GM23248 (cell line): ENCODE data around the gene NRG3. TPM values are rescaled to one million over a fixed set of nuclear protein-coding genes. Genes with fewer than 3 reads are reported as not detected.

ENCODE experiments used
- DNase-seq: peaks from one replicate; pipeline ENCODE4 v3.0.0-alpha.2; 2015
- H2AFZ ChIP-seq: fragments of 200-600 bp; sonication (generic); 2 replicates; pipeline ENCODE4 v1.6.1; 2016; ENCODE audit warnings: antibody characterized with exemption
- H3F3A ChIP-seq: fragments of 200-600 bp; sonication (generic); 2 replicates; pipeline ENCODE4 v1.6.1; 2016; ENCODE audit warnings: mild to moderate bottlenecking, antibody characterized with exemption, mixed run types; ENCODE audit not compliant: insufficient read depth
- H3K27ac ChIP-seq: fragments of 200-600 bp; sonication (generic); 2 replicates; pipeline ENCODE4 v1.5.1; 2016; ENCODE audit warnings: mild to moderate bottlenecking
- H3K27me3 ChIP-seq: fragments of 200-600 bp; sonication (generic); replicated peaks from 2 replicates; pipeline ENCODE4 v1.6.1; 2016; ENCODE audit warnings: mild to moderate bottlenecking; ENCODE audit not compliant: insufficient read depth
- H3K36me3 ChIP-seq: fragments of 200-600 bp; sonication (generic); 2 replicates; pipeline ENCODE4 v1.6.1; 2016; ENCODE audit warnings: low read depth, mild to moderate bottlenecking
- H3K4me1 ChIP-seq: fragments of 200-600 bp; sonication (generic); 2 replicates; pipeline ENCODE4 v1.6.1; 2016; ENCODE audit warnings: mild to moderate bottlenecking; ENCODE audit not compliant: insufficient read depth
- H3K4me2 ChIP-seq: fragments of 200-600 bp; sonication (generic); one replicate; pipeline ENCODE4 v1.6.1; 2016; ENCODE audit warnings: mild to moderate bottlenecking; ENCODE audit not compliant: unreplicated experiment
- H3K4me3 ChIP-seq: fragments of 200-600 bp; sonication (generic); 2 replicates; pipeline ENCODE4 v1.5.1; 2016; ENCODE audit warnings: mild to moderate bottlenecking
- H3K79me2 ChIP-seq: fragments of 200-600 bp; sonication (generic); 2 replicates; pipeline ENCODE4 v1.6.1; 2016; ENCODE audit warnings: mild to moderate bottlenecking; ENCODE audit not compliant: insufficient read depth
- H3K9ac ChIP-seq: fragments of 200-600 bp; sonication (generic); 2 replicates; pipeline ENCODE4 v1.6.1; 2016; ENCODE audit warnings: mild to moderate bottlenecking
- H3K9me2 ChIP-seq: fragments of 200-600 bp; sonication (generic); 2 replicates; pipeline ENCODE4 v1.6.1; 2016; ENCODE audit warnings: mixed run types, mild to moderate bottlenecking, moderate library complexity; ENCODE audit not compliant: insufficient read depth
- H3K9me3 ChIP-seq: fragments of 200-600 bp; sonication (generic); one replicate; pipeline ENCODE4 v1.6.1; 2017; ENCODE audit warnings: low read depth
- H4K20me1 ChIP-seq: fragments of 200-600 bp; sonication (generic); 2 replicates; pipeline ENCODE4 v1.6.0; 2016; ENCODE audit not compliant: insufficient read depth
- EZH2 ChIP-seq: fragments of 200-600 bp; sonication (generic); IDR thresholded peaks from 2 replicates; pipeline ENCODE4 v1.6.1; 2018; ENCODE audit warnings: antibody characterized with exemption, mild to moderate bottlenecking; ENCODE audit not compliant: insufficient read depth, poor library complexity, severe bottlenecking
- EZH2phosphoT487 ChIP-seq: fragments of 200-600 bp; sonication (generic); IDR thresholded peaks from 2 replicates; pipeline ENCODE4 v1.6.1; 2018; ENCODE audit warnings: antibody characterized with exemption, moderate library complexity, mild to moderate bottlenecking, low read depth; ENCODE audit not compliant: insufficient read depth
- WGBS, 2 experiments: methylation state at CpG; one replicate each; pipeline ENCODE4 v1.1.6; 2015 to 2017; ENCODE audit warnings: low lambda C conversion rate in 2 of 2, low coverage in 1 of 2; ENCODE audit errors: missing lambda C conversion rate in 2 of 2; 5-methylcytosine and 5-hydroxymethylcytosine counted together
- in situ Hi-C: fragments of 300-500 bp; cut with MboI; formaldehyde crosslinking; loops from 2 replicates; pipeline ENCODE4 v1.15.0; 2020
- polyA plus RNA-seq: library from polyadenylated mRNA; unstranded; fragments of >200 nt; fragmentation: Nextera tagmentation; extraction: Ambion mirVana; gene quantifications from 2 replicates; pipeline ENCODE4 v1.2.1, GENCODE V29; 2016
- total RNA-seq: library from RNA; depleted of rRNA; stranded (reverse); fragments of >200 nt; shearing (Covaris generic); gene quantifications from 2 replicates; pipeline ENCODE4 v1.2.3, GENCODE V29; 2014

Gene NRG3
- total and polyA plus RNA-seq, 2 experiments from 2014 or later = not detected

- no peaks in the 10 kb centered on the region for H3K27me3 ChIP-seq
- H2AFZ ChIP-seq = no peak overlapping the region
- DNase-seq = no peak
- H3K9ac ChIP-seq = no peak overlapping the region
- H3F3A ChIP-seq = no peaks in the 10 kb centered on the region
- H3K9me2 ChIP-seq = no peaks in the 10 kb centered on the region
- H3K36me3 ChIP-seq = no peaks in the 10 kb centered on the region
- H3K27ac ChIP-seq = no peak overlapping the region
- in situ Hi-C loops = no loop called here
- H3K4me2 ChIP-seq = no peak overlapping the region
- no peaks in the 10 kb centered on the region for H3K79me2 ChIP-seq
- WGBS, 2 experiments = 47 to 48% methylated on average over 2 of the region's 2 CpGs
- H4K20me1 ChIP-seq = no peaks in the 10 kb centered on the region
- TF ChIP-seq EZH2phosphoT487 (no peak), EZH2 (no peak)
- no peaks in the 10 kb centered on the region for H3K9me3 ChIP-seq
- H3K4me3 ChIP-seq = no peak overlapping the region
- H3K4me1 ChIP-seq = no peaks in the 10 kb centered on the region
These were observed 716.4 kb downstream of the NRG3 start for GRCh38 chr10:82591421-82591820.

GRCh38 chr10:82597840-82598239 lies 722.8 kb downstream of the NRG3 start:
- 53% methylated on average over 7 of the region's 7 CpGs for WGBS, 2 experiments
- in situ Hi-C loops = no loop called here
- DNase-seq = no peak

GRCh38 chr10:82609845-82610244 lies 734.9 kb downstream of the NRG3 start:
- TF ChIP-seq EZH2phosphoT487 (no peak), EZH2 (no peak)
- no peak for DNase-seq
- H3K9me2 ChIP-seq = no peaks in the 10 kb centered on the region
- H3K9me3 ChIP-seq = peaks cover 5% of the 10 kb centered on the region
- no peak overlapping the region for H3K9ac ChIP-seq
- no peak overlapping the region for H3K4me3 ChIP-seq
- no peaks in the 10 kb centered on the region for H3K4me1 ChIP-seq
- H3K79me2 ChIP-seq = no peaks in the 10 kb centered on the region
- H3K4me2 ChIP-seq = no peak overlapping the region
- H4K20me1 ChIP-seq = no peaks in the 10 kb centered on the region
- H3K27ac ChIP-seq = no peak overlapping the region
- in situ Hi-C loops = no loop called here
- H3F3A ChIP-seq = no peaks in the 10 kb centered on the region
- H3K36me3 ChIP-seq = no peaks in the 10 kb centered on the region
- H3K27me3 ChIP-seq = no peaks in the 10 kb centered on the region
- 13 to 30% methylated on average over 3 of the region's 3 CpGs for WGBS, 2 experiments
- H2AFZ ChIP-seq = no peak overlapping the region

More at GRCh38 chr10:82597840-82598239, 722.8 kb downstream of the NRG3 start:
- Histone ChIP-seq H2AFZ (no peak overlapping the region), H3K4me1 (no peaks in the 10 kb centered on the region), H3K27me3 (no peaks in the 10 kb centered on the region), H3F3A (no peaks in the 10 kb centered on the region), H3K9me3 (no peaks in the 10 kb centered on the region), H3K36me3 (no peaks in the 10 kb centered on the region), H3K4me3 (no peak overlapping the region), H3K79me2 (no peaks in the 10 kb centered on the region), H3K9ac (no peak overlapping the region), H3K4me2 (no peak overlapping the region), H3K27ac (no peak overlapping the region), H4K20me1 (no peaks in the 10 kb centered on the region), H3K9me2 (no peaks in the 10 kb centered on the region)
- no peak for TF ChIP-seq EZH2phosphoT487
- no peak for TF ChIP-seq EZH2

GRCh38 chr10:82618007-82618406 lies 743.0 kb downstream of the NRG3 start:
- WGBS, 2 experiments = 25 to 31% methylated on average over 5 of the region's 5 CpGs
- TF ChIP-seq EZH2phosphoT487 = no peak
- TF ChIP-seq EZH2 = no peak

GRCh38 chr10:82621680-82622079 lies 746.7 kb downstream of the NRG3 start:
- no peaks in the 10 kb centered on the region for H3K79me2 ChIP-seq
- H3K27me3 ChIP-seq = no peaks in the 10 kb centered on the region
- H3K27ac ChIP-seq = no peak overlapping the region
- no peak for DNase-seq
- TF ChIP-seq EZH2 = no peak
- TF ChIP-seq EZH2phosphoT487 = no peak
- no peaks in the 10 kb centered on the region for H3K36me3 ChIP-seq
- in situ Hi-C loops = no loop called here
- no peaks in the 10 kb centered on the region for H4K20me1 ChIP-seq
- no peaks in the 10 kb centered on the region for H3K9me2 ChIP-seq
- H3K4me3 ChIP-seq = no peak overlapping the region
- no peak overlapping the region for H3K4me2 ChIP-seq
- H2AFZ ChIP-seq = no peak overlapping the region
- H3F3A ChIP-seq = no peaks in the 10 kb centered on the region
- no peaks in the 10 kb centered on the region for H3K9me3 ChIP-seq
- WGBS, 2 experiments = 14 to 26% methylated on average over 4 of the region's 4 CpGs
- H3K4me1 ChIP-seq = no peaks in the 10 kb centered on the region
- H3K9ac ChIP-seq = no peak overlapping the region

More at GRCh38 chr10:82618007-82618406, 743.0 kb downstream of the NRG3 start:
- Histone ChIP-seq H3K27ac (no peak overlapping the region), H3K36me3 (no peaks in the 10 kb centered on the region), H3K79me2 (no peaks in the 10 kb centered on the region), H3K4me1 (no peaks in the 10 kb centered on the region), H3K4me3 (no peak overlapping the region), H3K9me3 (no peaks in the 10 kb centered on the region), H3K9me2 (no peaks in the 10 kb centered on the region), H2AFZ (no peak overlapping the region), H4K20me1 (no peaks in the 10 kb centered on the region), H3K9ac (no peak overlapping the region), H3K4me2 (no peak overlapping the region), H3F3A (no peaks in the 10 kb centered on the region), H3K27me3 (no peaks in the 10 kb centered on the region)
- DNase-seq = no peak
- in situ Hi-C loops = no loop called here
